NK-92 (cell line): ENCODE results near the gene FGF7.
"Not testable (repeated sequence)": the region's sequence is repeated elsewhere in the genome, so short reads cannot be mapped to it uniquely, and the experiment has no call there.

Source experiments
- DNase-seq: peaks from one replicate; lab custom pipeline; 2025; ENCODE audit not compliant: unreplicated experiment; lab: John Stamatoyannopoulos, UW

Gene FGF7

DNA sequence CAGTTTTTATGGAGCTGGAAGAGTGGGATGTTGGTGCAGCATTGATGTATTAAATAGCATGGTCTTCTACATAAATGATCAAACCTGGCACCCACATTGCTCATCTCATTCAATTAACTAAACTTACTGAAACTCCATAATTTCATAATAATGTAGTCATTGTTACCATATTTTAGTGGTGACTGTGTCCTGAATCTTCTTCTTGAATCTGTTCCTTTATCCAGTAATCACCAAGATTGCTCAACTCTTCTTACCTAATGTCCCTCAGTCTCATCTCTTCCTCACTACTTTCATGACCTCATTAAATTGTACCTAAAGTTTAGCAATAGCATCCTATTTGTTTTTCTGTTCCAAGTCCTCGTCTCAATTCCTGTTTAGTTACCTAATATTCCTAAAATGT lies 69.8 kb downstream of the FGF7 start:
- no peak for DNase-seq

GRCh38 chr15:49494842-49495241 lies 71.8 kb downstream of the FGF7 start:
- DNase-seq = no peak

DNA sequence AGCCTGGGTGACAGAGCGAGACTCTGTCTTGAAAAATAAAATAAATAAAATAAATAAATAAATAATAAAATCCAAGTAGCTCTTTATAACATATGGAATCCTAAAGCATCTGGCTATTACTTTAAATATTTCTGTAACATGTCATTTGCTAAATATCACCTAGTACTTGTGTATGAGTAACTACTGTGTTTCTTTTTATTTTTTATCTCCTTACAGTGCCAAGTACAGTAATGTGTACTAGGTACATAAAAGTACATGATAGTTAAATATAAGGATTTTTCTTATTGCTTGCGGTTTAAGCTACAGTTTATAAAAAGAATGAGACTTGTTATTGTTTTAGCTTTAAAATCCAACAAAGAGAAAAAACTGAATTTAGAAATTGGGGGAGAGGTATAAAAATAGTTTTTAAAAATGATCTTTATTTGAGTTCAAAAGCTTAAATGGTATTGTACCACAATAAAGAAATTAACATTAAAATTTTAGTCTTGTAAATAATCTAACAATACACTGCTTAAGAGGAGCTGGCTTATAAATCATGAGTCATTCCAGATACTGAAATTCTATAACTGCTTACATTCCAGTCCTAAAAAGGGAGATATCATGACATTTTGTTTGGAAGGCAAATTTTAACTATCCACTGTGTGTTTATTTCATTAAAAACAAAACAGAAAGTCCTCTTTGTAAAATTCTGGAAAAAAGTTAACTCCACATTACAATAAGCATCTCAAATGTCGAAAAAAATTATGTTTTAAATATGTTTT lies 73.1 kb downstream of the FGF7 start:
- no peak for DNase-seq

DNA sequence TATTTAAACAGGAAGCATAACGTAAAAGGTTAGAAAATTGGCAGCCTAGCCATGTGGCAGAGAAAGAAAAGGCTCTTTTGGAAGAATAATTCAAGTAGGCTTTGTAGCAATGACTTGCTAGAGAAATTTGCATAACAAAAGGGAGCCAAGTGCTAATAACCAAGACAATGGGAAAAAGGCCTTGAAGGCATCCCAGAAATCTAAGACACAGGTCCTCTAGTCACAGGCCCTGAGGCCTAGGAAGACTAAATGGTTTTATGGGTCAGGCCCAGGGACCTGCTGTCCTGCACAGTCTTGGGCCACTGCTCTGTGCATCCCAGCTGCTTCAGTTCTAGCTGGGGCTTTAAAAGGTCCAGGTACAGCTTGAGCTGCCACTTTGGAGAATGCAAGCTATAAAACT lies 78.5 kb downstream of the FGF7 start:
- no peak for DNase-seq

DNA sequence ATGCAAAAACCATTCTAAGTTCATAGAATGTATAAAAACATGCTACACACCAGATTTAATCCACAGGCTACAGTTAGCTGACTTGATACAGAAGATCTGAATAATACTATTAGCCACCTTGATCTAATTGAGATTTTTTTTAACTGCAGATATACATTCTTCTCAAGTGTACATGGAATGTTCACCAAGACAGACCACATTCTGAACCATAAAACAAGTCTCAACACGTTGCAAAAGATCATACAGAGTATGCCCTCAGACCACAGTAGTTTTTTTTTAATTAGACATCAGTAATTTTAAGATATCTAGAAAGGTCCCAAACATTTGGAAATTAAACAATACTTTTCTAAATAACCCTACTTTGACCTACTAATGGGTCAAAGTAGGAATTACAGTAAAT lies 83.3 kb downstream of the FGF7 start:
- no peak for DNase-seq

GRCh38 chr15:49507261-49507660 lies 84.2 kb downstream of the FGF7 start:
- no peak for DNase-seq

DNA sequence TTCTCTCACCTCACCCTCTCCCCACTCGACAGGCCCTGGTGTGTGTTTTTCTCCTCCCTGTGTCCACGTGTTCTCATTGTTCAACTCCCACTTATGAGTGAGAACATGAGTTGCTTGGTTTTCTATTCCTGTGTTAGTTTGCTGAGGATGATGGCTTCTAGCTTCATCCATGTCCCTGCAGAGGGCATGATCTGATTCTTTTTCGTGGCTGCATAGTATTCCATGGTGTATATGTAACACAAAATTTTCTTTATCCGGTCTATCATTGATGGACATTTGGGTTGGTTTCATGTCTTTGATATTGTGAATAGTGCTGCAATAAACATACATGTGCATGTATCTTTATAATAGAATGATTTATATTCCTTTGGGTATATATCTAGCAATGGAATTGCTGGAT lies 89.7 kb downstream of the FGF7 start:
- not testable (repeated sequence) for DNase-seq

GRCh38 chr15:49521802-49522201 lies 98.8 kb downstream of the FGF7 start:
- DNase-seq = no peak

- no peak for DNase-seq
Measured at GRCh38 chr15:49528289-49528688, 105.2 kb downstream of the FGF7 start.

DNA sequence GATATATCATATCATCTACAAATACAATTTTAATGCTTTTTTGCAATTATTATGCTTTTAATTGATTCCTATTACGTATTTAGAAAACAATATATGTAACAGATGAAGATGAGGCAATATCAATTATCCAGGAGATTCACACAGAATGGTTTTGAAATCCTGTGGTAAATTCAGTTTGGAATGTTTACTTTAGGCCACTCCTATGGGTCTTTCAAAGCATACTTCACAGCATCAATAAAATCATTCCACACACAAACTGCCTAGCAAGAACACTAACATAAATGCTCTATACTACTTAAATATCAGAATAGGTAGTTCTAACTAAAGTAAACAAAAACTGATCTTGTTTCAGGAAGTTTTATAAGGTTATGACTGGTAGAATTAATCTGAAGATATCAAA lies 107.0 kb downstream of the FGF7 start:
- no peak for DNase-seq
